Endothelial cell of umbilical vein (primary cell): ENCODE measurements around the gene CELSR1. TPM values are rescaled to one million over a fixed set of nuclear protein-coding genes. Genes with fewer than 3 reads are reported as not detected.

Experiments
- BruUV-seq: library from RNA; stranded (reverse); fragments of 400-500 nt; replicated peaks from 2 replicates; lab custom pipeline; 2021; lab: Mats Ljungman, UMichigan
- CTCF ChIA-PET: fragments of 300-600, 350-600 bp; sonication (Branson Sonifier 250); formaldehyde crosslinking; loops from one replicate; lab custom pipeline; 2021; ENCODE audit warnings: antibody characterized with exemption, inconsistent platforms; lab: Charles Lee
- POLR2A ChIA-PET: fragments of 300-600, 350-600 bp; sonication (Branson Sonifier 250); formaldehyde crosslinking; loops from one replicate; lab custom pipeline; 2021; ENCODE audit warnings: antibody characterized with exemption, inconsistent platforms; lab: Charles Lee
- DNase-seq: peaks from one replicate; pipeline ENCODE4 v3.0.0-alpha.2; 2011; ENCODE audit warnings: low read depth, low spot score
- FAIRE-seq: peaks from 2 replicates; lab custom pipeline; 2011; peaks lifted over from hg19 to GRCh38; lab: Jason Lieb, UNC
- H2AFZ ChIP-seq: 2 replicates; pipeline ENCODE4 v1.6.0; 2012; ENCODE audit warnings: low read depth, low read length, control low read depth, inconsistent platforms
- H3K27ac ChIP-seq: 2 replicates; pipeline ENCODE4 v1.5.1; 2011; ENCODE audit warnings: low read depth, mild to moderate bottlenecking, control low read depth, low read length, moderate library complexity; ENCODE audit not compliant: insufficient read depth
- H3K27me3 ChIP-seq, 2 experiments: 2 replicates each; pipeline versions ENCODE4 v1.6.0 to v1.6.1; 2011; ENCODE audit warnings: low read length in 2 of 2, mixed read lengths in 1 of 2; ENCODE audit not compliant: control insufficient read depth in 2 of 2, insufficient read depth in 2 of 2
- H3K36me3 ChIP-seq, 2 experiments: 2 replicates in 1 of 2; 3 replicates in 1 of 2; pipeline ENCODE4 v1.5.1; 2011; ENCODE audit warnings: low read length in 2 of 2, mild to moderate bottlenecking in 1 of 2, moderate library complexity in 1 of 2; ENCODE audit not compliant: control insufficient read depth in 2 of 2, insufficient read depth in 2 of 2; ENCODE audit errors: extremely low read depth in 1 of 2
- H3K4me1 ChIP-seq: 3 replicates; pipeline ENCODE4 v1.5.1; 2011; ENCODE audit warnings: mild to moderate bottlenecking, low read length; ENCODE audit not compliant: control insufficient read depth, insufficient read depth; ENCODE audit errors: extremely low read depth
- H3K4me2 ChIP-seq: 2 replicates; pipeline ENCODE4 v1.6.1; 2011; ENCODE audit warnings: low read length, control low read depth, mixed read lengths; ENCODE audit not compliant: insufficient read depth
- H3K4me3 ChIP-seq, 3 experiments: fragments of 200-600 bp in 1 of 3; sonication (generic), shearing (Covaris generic) in 1 of 3; replicated peaks in 1 of 3; 2 replicates each; pipeline ENCODE4 v1.5.1; 2011 to 2016; ENCODE audit warnings: control low read depth in 3 of 3, low read length in 3 of 3, mild to moderate bottlenecking in 2 of 3, inconsistent platforms in 1 of 3, low read depth in 1 of 3, moderate library complexity in 1 of 3; ENCODE audit not compliant: insufficient read depth in 1 of 3
- H3K79me2 ChIP-seq: 2 replicates; pipeline ENCODE4 v1.6.0; 2012; ENCODE audit warnings: low read length, inconsistent platforms; ENCODE audit not compliant: control insufficient read depth, insufficient read depth
- H3K9ac ChIP-seq: replicated peaks from 2 replicates; pipeline ENCODE3; 2011; ENCODE audit warnings: low read length, control low read depth; ENCODE audit not compliant: insufficient read depth; ENCODE audit errors: extremely low read depth
- H3K9me1 ChIP-seq: replicated peaks from 3 replicates; pipeline ENCODE4 v1.6.0; 2011; ENCODE audit warnings: mild to moderate bottlenecking, low read length; ENCODE audit not compliant: control insufficient read depth, insufficient read depth; ENCODE audit errors: extremely low read depth
- H3K9me3 ChIP-seq: replicated peaks from 2 replicates; pipeline ENCODE4 v1.5.1; 2012; ENCODE audit warnings: low read length, inconsistent platforms; ENCODE audit not compliant: control insufficient read depth, insufficient read depth
- H4K20me1 ChIP-seq: replicated peaks from 2 replicates; pipeline ENCODE3; 2011; ENCODE audit warnings: mild to moderate bottlenecking, low read length; ENCODE audit not compliant: control insufficient read depth, insufficient read depth; ENCODE audit errors: extremely low read depth
- EZH2 ChIP-seq: IDR thresholded peaks from 2 replicates; pipeline ENCODE4 v1.6.1; 2012; ENCODE audit warnings: borderline replicate concordance, low read depth, mild to moderate bottlenecking, moderate library complexity, low read length, inconsistent platforms; ENCODE audit not compliant: severe bottlenecking
- FOS ChIP-seq: IDR thresholded peaks from 2 replicates; pipeline ENCODE4 v1.6.1; 2011; ENCODE audit warnings: mild to moderate bottlenecking, low read length, moderate library complexity, borderline replicate concordance; ENCODE audit not compliant: insufficient read depth
- GATA2 ChIP-seq: IDR thresholded peaks from 2 replicates; pipeline ENCODE4 v1.7.0; 2011; ENCODE audit warnings: low read depth, mild to moderate bottlenecking, moderate library complexity, mixed read lengths, low read length; ENCODE audit not compliant: insufficient read length, insufficient read depth
- JUN ChIP-seq: IDR thresholded peaks from 2 replicates; pipeline ENCODE4 v1.6.1; 2011; ENCODE audit warnings: borderline replicate concordance, low read depth; ENCODE audit not compliant: insufficient read length, insufficient read depth
- MYC ChIP-seq: IDR thresholded peaks from one replicate; pipeline ENCODE4 v1.6.1; 2011; ENCODE audit warnings: mild to moderate bottlenecking, low read depth, low read length
- POLR2A ChIP-seq: IDR thresholded peaks from 2 replicates; pipeline ENCODE4 v1.6.1; 2012; ENCODE audit warnings: low read depth, mild to moderate bottlenecking, control low read depth, low read length
- POLR2AphosphoS5 ChIP-seq: IDR thresholded peaks from 2 replicates; pipeline ENCODE4 v1.6.1; 2012; ENCODE audit warnings: low read depth, mild to moderate bottlenecking, control low read depth, low read length, moderate library complexity; ENCODE audit not compliant: insufficient read depth
- dilution Hi-C: fragments of 300-500 bp; cut with MboI; formaldehyde crosslinking; loops from one replicate; pipeline ENCODE4 v1.15.0; 2019; ENCODE audit warnings: low sequenced_read_pairs; ENCODE audit not compliant: extremely low pct_ligation_motif_present
- intact Hi-C: fragments of 100-400 bp; cut with micrococcal nuclease; formaldehyde crosslinking; loops from one replicate; pipeline ENCODE4 v1.10.0; 2022
- polyA plus RNA-seq, 4 experiments: library from polyadenylated mRNA; depleted of rRNA in 3 of 4; stranded (reverse) in 3 of 4; unstranded in 1 of 4; fragments of >200 nt; gene quantifications; 2 replicates each; pipeline versions ENCODE4 v1.2.1 to v1.2.3, GENCODE V29; 2011 to 2012; ENCODE audit warnings: missing spikeins in 1 of 4
- total RNA-seq: library from RNA; stranded (reverse); gene quantifications from 2 replicates; pipeline ENCODE4 v1.2.3, GENCODE V29; 2021
- TF ChIP-seq, protein P1 (sequence below), 2 donors: IDR thresholded peaks; 1 replicate in 1 of 2; 2 replicates in 1 of 2; pipeline ENCODE4 v1.5.1; 2011; ENCODE audit warnings: low read length in 2 of 2, mild to moderate bottlenecking in 2 of 2, moderate library complexity in 2 of 2, control low read depth in 1 of 2, inconsistent platforms in 1 of 2, low read depth in 1 of 2; ENCODE audit not compliant: insufficient read depth in 1 of 2; ENCODE audit errors: extremely low read depth in 1 of 2
- TF ChIP-seq, protein P2 (sequence below): IDR thresholded peaks from 2 replicates; pipeline ENCODE4 v1.6.1; 2011; ENCODE audit not compliant: insufficient read depth, insufficient read length

The CELSR1 gene
- total and polyA plus RNA-seq, 2 donors (not counting 3 experiments of a cell fraction or from before 2014, with no cell fraction given): 3.7 to 5.4 TPM

DNA sequence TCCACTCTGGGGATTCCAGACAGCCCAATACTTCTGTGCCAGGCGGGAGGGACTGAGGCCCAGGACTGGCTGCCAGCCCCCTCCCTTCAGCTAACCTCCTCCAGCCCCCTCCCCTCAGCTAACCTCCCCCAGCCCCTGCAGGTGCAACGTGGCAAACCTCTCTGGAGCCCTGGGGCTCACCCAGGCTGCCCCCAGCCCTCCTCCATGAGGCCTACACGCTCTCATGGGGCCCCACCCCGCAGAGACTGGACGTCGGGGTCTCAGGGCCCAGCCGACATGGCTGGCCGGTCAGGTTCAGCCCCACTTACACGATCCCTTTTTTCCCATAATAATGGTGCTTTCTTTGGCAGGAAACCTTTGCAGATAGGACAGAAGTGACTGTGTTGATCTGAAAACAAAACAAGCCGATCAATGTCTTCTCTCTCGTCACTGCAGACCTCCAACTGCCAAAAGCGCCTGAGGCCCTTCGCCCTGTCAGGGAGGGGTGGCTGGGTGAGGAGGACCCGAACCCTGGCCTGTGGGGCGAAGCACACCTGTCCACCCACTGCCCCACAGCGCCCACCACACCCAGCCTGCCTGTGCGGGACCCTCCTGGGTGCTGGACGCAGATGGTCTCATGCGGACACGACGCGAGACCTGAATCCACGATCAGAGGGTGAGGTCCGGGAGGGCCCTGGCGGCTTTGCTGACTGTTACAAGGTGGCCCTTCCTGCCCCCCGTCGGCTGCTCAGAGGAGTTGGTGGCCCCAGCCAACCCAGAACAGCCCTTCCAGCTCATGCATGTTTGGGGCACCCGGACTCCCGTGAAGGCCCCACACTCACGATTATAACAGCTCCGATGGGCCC is 168.3 kb downstream of the CELSR1 start:
- no peaks in the 10 kb centered on the region for H3K79me2 ChIP-seq
- no peaks in the 10 kb centered on the region for H3K9me3 ChIP-seq
- ChIA-PET CTCF (interaction anchor here (1.8 to 6.2 kb wide), 2 partner anchors 12 to 171 kb away, joined by 43 to 418 read pairs; partner anchors contain the start of gene CELSR1), POLR2A (no interaction called here)
- H3K9ac ChIP-seq: no peak overlapping the region
- H4K20me1 ChIP-seq: no peaks in the 10 kb centered on the region
- dilution Hi-C loops (no loop called here), intact Hi-C loops (no loop called here)
- no peak overlapping the region for H3K4me2 ChIP-seq
- no peaks in the 10 kb centered on the region for H3K27me3 ChIP-seq
- no peak overlapping the region for H3K4me3 ChIP-seq
- DNase-seq: no peak
- FAIRE-seq: no peak
- no peaks in the 10 kb centered on the region for H3K9me1 ChIP-seq
- H3K4me1 ChIP-seq: peaks cover 4% of the 10 kb centered on the region
- no TSS peak for BruUV-seq
- no peak overlapping the region for H2AFZ ChIP-seq
- no peak for TF ChIP-seq POLR2AphosphoS5
- TF ChIP-seq GATA2: no peak
- TF ChIP-seq, protein P1, sequence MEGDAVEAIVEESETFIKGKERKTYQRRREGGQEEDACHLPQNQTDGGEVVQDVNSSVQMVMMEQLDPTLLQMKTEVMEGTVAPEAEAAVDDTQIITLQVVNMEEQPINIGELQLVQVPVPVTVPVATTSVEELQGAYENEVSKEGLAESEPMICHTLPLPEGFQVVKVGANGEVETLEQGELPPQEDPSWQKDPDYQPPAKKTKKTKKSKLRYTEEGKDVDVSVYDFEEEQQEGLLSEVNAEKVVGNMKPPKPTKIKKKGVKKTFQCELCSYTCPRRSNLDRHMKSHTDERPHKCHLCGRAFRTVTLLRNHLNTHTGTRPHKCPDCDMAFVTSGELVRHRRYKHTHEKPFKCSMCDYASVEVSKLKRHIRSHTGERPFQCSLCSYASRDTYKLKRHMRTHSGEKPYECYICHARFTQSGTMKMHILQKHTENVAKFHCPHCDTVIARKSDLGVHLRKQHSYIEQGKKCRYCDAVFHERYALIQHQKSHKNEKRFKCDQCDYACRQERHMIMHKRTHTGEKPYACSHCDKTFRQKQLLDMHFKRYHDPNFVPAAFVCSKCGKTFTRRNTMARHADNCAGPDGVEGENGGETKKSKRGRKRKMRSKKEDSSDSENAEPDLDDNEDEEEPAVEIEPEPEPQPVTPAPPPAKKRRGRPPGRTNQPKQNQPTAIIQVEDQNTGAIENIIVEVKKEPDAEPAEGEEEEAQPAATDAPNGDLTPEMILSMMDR (IDR thresholded peaks at IDR 0.05; ENCODE audit: extremely low read depth in 1 of 2, insufficient read depth in 1 of 2, low read depth in 1 of 2, low read length in 2 of 2): no peak
- TF ChIP-seq, protein P2, sequence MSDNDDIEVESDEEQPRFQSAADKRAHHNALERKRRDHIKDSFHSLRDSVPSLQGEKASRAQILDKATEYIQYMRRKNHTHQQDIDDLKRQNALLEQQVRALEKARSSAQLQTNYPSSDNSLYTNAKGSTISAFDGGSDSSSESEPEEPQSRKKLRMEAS: no peak
- no peak for TF ChIP-seq FOS
- TF ChIP-seq JUN: no peak
- TF ChIP-seq POLR2A: no peak
- no peak for TF ChIP-seq MYC
- TF ChIP-seq EZH2: no peak
- no peak overlapping the region for H3K27ac ChIP-seq
- no peaks in the 10 kb centered on the region for H3K36me3 ChIP-seq
